Thyroid gland (tissue), 4 donors: ENCODE results near the gene RPRML. TPM values are rescaled to one million over a fixed set of nuclear protein-coding genes. Genes with fewer than 3 reads are reported as not detected.
A peak's percentile ranks its signal among the peaks of the same experiment; 100 is the strongest.

Experiments used
- DNase-seq, 2 donors: peaks; one replicate each; pipeline ENCODE4 v3.0.0-alpha.2; 2019
- H3K27ac ChIP-seq, 3 donors: fragments of 200-600 bp; sonication (generic); 1 replicate in 2 of 3; 2 replicates in 1 of 3; pipeline ENCODE4 v1.5.1; 2016 to 2019; ENCODE audit warnings: mild to moderate bottlenecking in 1 of 3, moderate library complexity in 1 of 3
- H3K27me3 ChIP-seq: fragments of 200-600 bp; sonication (generic); one replicate; pipeline ENCODE4 v1.5.1; 2019
- H3K36me3 ChIP-seq, 2 donors: fragments of 200-600 bp; sonication (generic); one replicate each; pipeline ENCODE4 v1.5.1; 2016 to 2019
- H3K4me1 ChIP-seq, 2 donors: fragments of 200-600 bp; sonication (generic); one replicate each; pipeline ENCODE4 v1.5.1; 2017 to 2019
- H3K4me3 ChIP-seq, 3 donors: fragments of 200-600 bp; sonication (generic); replicated peaks in 1 of 3; 1 replicate in 2 of 3; 2 replicates in 1 of 3; pipeline ENCODE4 v1.5.1; 2016; ENCODE audit warnings: mild to moderate bottlenecking in 1 of 3
- H3K9me3 ChIP-seq: fragments of 200-600 bp; sonication (generic); one replicate; pipeline ENCODE4 v1.5.1; 2017
- CTCF ChIP-seq, 6 experiments: fragments of 200-600 bp in 3 of 6; fragments of 450-650 bp in 3 of 6; sonication (generic) in 3 of 6; IDR thresholded peaks; one replicate each; pipeline ENCODE4 v1.5.1; 2016 to 2019; ENCODE audit warnings: antibody characterized with exemption in 6 of 6, mild to moderate bottlenecking in 2 of 6, inconsistent platforms in 1 of 6, moderate library complexity in 1 of 6
- POLR2A ChIP-seq, 2 donors: fragments of 450-650 bp; IDR thresholded peaks; one replicate each; pipeline ENCODE4 v1.6.1; 2017; ENCODE audit warnings: antibody characterized with exemption in 2 of 2, mild to moderate bottlenecking in 2 of 2, moderate library complexity in 1 of 2
- WGBS, 2 donors: methylation state at CpG; one replicate each; pipeline ENCODE4 v1.1.5; 2017; 5-methylcytosine and 5-hydroxymethylcytosine counted together
- intact Hi-C: fragments of 100-400 bp; cut with DNase I; formaldehyde crosslinking; loops from one replicate; pipeline ENCODE4 v1.15.1; 2023
- total RNA-seq, 4 donors: library from RNA; depleted of rRNA; stranded (reverse); fragments of >200 nt; gene quantifications; one replicate each; pipeline ENCODE4 v1.2.3, GENCODE V29; 2016

Gene RPRML
- total RNA-seq, 4 donors from 2014 or later, result not detected

GRCh38 chr17:46942441-46943217 is 36.4 kb downstream of the RPRML start:
- H3K27ac ChIP-seq, result no peak overlapping the region
- no peaks in the 10 kb centered on the region for H3K9me3 ChIP-seq
- intact Hi-C loops, result loop anchor here (5.0 kb wide), 1 partner anchor 55 kb away; no protein-coding TSS in a partner anchor
- DNase-seq, result peak; percentile 49 to 69
- peaks cover 6 to 10% of the 10 kb centered on the region in 2 donors for H3K4me1 ChIP-seq
- H3K27me3 ChIP-seq, result no peaks in the 10 kb centered on the region
- TF ChIP-seq POLR2A (IDR thresholded peaks at IDR 0.05), result no peak
- TF ChIP-seq CTCF (IDR thresholded peaks at IDR 0.05), result peak; percentile 44 to 67 (median 51)
- H3K4me3 ChIP-seq, result no peak overlapping the region
- peaks cover 25 to 27% of the 10 kb centered on the region in 2 donors for H3K36me3 ChIP-seq
- 59 to 72% methylated on average over 9 to 10 of the region's 10 CpGs for WGBS, 2 donors

GRCh38 chr17:46940692-46941404 is 38.2 kb downstream of the RPRML start:
- DNase-seq, result peak; percentile 65 to 66
- WGBS, 2 donors, result 43 to 51% methylated on average over 7 of the region's 7 CpGs
- TF ChIP-seq POLR2A (IDR thresholded peaks at IDR 0.05) (no peak), CTCF (IDR thresholded peaks at IDR 0.05) (peak; percentile 35 to 76 (median 58))
- peaks cover 6 to 10% of the 10 kb centered on the region in 2 donors for H3K4me1 ChIP-seq
- H3K27ac ChIP-seq, result no peak overlapping the region
- intact Hi-C loops, result loop anchor here (5.0 kb wide), 1 partner anchor 56 kb away; no protein-coding TSS in a partner anchor
- H3K9me3 ChIP-seq, result no peaks in the 10 kb centered on the region
- H3K27me3 ChIP-seq, result no peaks in the 10 kb centered on the region
- H3K4me3 ChIP-seq, result no peak overlapping the region
- peaks cover 40 to 44% of the 10 kb centered on the region in 2 donors for H3K36me3 ChIP-seq

GRCh38 chr17:46935658-46936266 is 43.3 kb downstream of the RPRML start:
- Histone ChIP-seq H3K27me3 (no peaks in the 10 kb centered on the region), H3K27ac (no peak overlapping the region), H3K36me3 (peaks cover 88 to 95% of the 10 kb centered on the region in 2 donors), H3K4me3 (no peak overlapping the region), H3K4me1 (no peaks in the 10 kb centered on the region), H3K9me3 (no peaks in the 10 kb centered on the region)
- WGBS, 2 donors, result 77% methylated on average over 6 to 7 of the region's 7 CpGs
- intact Hi-C loops, result no loop called here
- DNase-seq, result no peak
- TF ChIP-seq POLR2A (IDR thresholded peaks at IDR 0.05) (no peak), CTCF (IDR thresholded peaks at IDR 0.05) (no peak)

- WGBS, 2 donors, result 90 to 99% methylated on average over 4 of the region's 4 CpGs
- no peak overlapping the region for H3K4me3 ChIP-seq
- intact Hi-C loops, result no loop called here
- TF ChIP-seq POLR2A (IDR thresholded peaks at IDR 0.05), result no peak
- TF ChIP-seq CTCF (IDR thresholded peaks at IDR 0.05), result no peak
- DNase-seq, result no peak
- no peaks in the 10 kb centered on the region for H3K9me3 ChIP-seq
- H3K36me3 ChIP-seq, result peaks cover 61 to 70% of the 10 kb centered on the region in 2 donors
- H3K4me1 ChIP-seq, result no peaks in the 10 kb centered on the region
- no peaks in the 10 kb centered on the region for H3K27me3 ChIP-seq
- no peak overlapping the region for H3K27ac ChIP-seq
Measured at GRCh38 chr17:46931596-46931995, 47.5 kb downstream of the RPRML start.
